Tibial nerve (tissue), 4 donors: ENCODE results near the gene USP9X.

Source experiments
- EP300 ChIP-seq, 2 donors: sonication (generic); formaldehyde crosslinking; IDR thresholded peaks; one replicate each; pipeline ENCODE4 v1.6.1; 2017; ENCODE audit warnings: antibody characterized with exemption in 2 of 2, mild to moderate bottlenecking in 1 of 2
- POLR2A ChIP-seq, 2 donors: fragments of 450-650 bp; IDR thresholded peaks; one replicate each; pipeline ENCODE4 v1.6.1; 2017; ENCODE audit warnings: antibody characterized with exemption in 2 of 2, mild to moderate bottlenecking in 2 of 2, moderate library complexity in 2 of 2
- TF ChIP-seq, protein P1 (sequence below), 5 experiments: fragments of 200-600 bp in 3 of 5; fragments of 450-650 bp in 2 of 5; sonication (generic) in 3 of 5; IDR thresholded peaks; one replicate each; pipeline ENCODE4 v1.5.1; 2016 to 2019; ENCODE audit warnings: antibody characterized with exemption in 5 of 5, mild to moderate bottlenecking in 3 of 5, moderate library complexity in 2 of 5

- no peak for TF ChIP-seq POLR2A (IDR thresholded peaks at IDR 0.05)
- no peak for TF ChIP-seq EP300 (IDR thresholded peaks at IDR 0.05)
- TF ChIP-seq, protein P1, sequence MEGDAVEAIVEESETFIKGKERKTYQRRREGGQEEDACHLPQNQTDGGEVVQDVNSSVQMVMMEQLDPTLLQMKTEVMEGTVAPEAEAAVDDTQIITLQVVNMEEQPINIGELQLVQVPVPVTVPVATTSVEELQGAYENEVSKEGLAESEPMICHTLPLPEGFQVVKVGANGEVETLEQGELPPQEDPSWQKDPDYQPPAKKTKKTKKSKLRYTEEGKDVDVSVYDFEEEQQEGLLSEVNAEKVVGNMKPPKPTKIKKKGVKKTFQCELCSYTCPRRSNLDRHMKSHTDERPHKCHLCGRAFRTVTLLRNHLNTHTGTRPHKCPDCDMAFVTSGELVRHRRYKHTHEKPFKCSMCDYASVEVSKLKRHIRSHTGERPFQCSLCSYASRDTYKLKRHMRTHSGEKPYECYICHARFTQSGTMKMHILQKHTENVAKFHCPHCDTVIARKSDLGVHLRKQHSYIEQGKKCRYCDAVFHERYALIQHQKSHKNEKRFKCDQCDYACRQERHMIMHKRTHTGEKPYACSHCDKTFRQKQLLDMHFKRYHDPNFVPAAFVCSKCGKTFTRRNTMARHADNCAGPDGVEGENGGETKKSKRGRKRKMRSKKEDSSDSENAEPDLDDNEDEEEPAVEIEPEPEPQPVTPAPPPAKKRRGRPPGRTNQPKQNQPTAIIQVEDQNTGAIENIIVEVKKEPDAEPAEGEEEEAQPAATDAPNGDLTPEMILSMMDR (IDR thresholded peaks at IDR 0.05): no peak
These were observed 23.4 kb downstream of the USP9X start for GRCh38 chrX:41108463-41109205.
